PFSK-1 (cell line): Measurements from ENCODE around the gene SOBP.

Experiments
- FOXP2 ChIP-seq: optimal IDR thresholded peaks from 2 replicates; pipeline ENCODE3; 2011; ENCODE audit warnings: borderline replicate concordance, control low read depth, inconsistent platforms; ENCODE audit not compliant: insufficient read depth; ENCODE audit errors: extremely low read length, extremely low read depth
- POLR2AphosphoS5 ChIP-seq: IDR thresholded peaks from 2 replicates; pipeline ENCODE4 v1.6.1; 2012; ENCODE audit warnings: low read depth, mild to moderate bottlenecking, control low read depth, low read length, moderate library complexity
- SIN3A ChIP-seq: IDR thresholded peaks from 2 replicates; pipeline ENCODE4 v1.6.1; 2012; ENCODE audit warnings: mild to moderate bottlenecking, low read length, moderate library complexity, borderline replicate concordance; ENCODE audit not compliant: insufficient read depth
- TAF1 ChIP-seq: IDR thresholded peaks from 2 replicates; pipeline ENCODE4 v1.6.1; 2012; ENCODE audit warnings: low read length, control low read depth, borderline replicate concordance; ENCODE audit not compliant: insufficient read depth
- TF ChIP-seq, protein P1 (sequence below), 2 experiments: IDR thresholded peaks; 2 replicates each; pipeline versions ENCODE4 v1.6.1 to v1.8.0; 2011 to 2012; ENCODE audit warnings: low read depth in 2 of 2, low read length in 2 of 2, control low read depth in 1 of 2, inconsistent platforms in 1 of 2, mild to moderate bottlenecking in 1 of 2, moderate library complexity in 1 of 2; ENCODE audit not compliant: insufficient read depth in 1 of 2

SOBP gene

DNA sequence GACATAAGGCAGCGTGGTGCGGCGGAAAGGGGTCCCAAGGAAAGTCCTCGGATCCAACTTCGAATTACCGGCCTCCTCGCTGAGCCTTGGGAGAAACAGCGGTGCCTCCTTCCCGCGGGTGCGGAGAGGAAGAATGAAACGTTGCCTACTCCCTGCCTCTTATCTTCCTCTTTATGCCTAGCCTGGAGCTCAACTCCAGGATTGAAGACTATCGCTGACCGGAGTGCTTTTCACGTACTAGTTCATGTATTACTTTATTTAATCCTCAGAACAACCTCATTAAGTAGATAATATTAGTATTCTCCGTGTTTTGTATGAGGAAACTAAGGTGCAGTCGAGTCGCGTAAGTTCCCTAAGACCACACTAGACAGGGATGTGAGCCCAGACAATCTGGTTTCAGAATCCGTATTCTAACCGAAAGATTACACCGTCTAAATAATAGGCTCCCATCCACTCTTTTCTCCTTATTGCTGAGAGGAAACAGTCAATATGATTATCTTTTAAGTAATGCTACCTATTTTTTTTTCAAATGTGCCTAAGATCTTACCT, 29.8 kb upstream of the SOBP start:
- TF ChIP-seq SIN3A (no peak), FOXP2 (no peak), TAF1 (no peak)
- TF ChIP-seq, protein P1, sequence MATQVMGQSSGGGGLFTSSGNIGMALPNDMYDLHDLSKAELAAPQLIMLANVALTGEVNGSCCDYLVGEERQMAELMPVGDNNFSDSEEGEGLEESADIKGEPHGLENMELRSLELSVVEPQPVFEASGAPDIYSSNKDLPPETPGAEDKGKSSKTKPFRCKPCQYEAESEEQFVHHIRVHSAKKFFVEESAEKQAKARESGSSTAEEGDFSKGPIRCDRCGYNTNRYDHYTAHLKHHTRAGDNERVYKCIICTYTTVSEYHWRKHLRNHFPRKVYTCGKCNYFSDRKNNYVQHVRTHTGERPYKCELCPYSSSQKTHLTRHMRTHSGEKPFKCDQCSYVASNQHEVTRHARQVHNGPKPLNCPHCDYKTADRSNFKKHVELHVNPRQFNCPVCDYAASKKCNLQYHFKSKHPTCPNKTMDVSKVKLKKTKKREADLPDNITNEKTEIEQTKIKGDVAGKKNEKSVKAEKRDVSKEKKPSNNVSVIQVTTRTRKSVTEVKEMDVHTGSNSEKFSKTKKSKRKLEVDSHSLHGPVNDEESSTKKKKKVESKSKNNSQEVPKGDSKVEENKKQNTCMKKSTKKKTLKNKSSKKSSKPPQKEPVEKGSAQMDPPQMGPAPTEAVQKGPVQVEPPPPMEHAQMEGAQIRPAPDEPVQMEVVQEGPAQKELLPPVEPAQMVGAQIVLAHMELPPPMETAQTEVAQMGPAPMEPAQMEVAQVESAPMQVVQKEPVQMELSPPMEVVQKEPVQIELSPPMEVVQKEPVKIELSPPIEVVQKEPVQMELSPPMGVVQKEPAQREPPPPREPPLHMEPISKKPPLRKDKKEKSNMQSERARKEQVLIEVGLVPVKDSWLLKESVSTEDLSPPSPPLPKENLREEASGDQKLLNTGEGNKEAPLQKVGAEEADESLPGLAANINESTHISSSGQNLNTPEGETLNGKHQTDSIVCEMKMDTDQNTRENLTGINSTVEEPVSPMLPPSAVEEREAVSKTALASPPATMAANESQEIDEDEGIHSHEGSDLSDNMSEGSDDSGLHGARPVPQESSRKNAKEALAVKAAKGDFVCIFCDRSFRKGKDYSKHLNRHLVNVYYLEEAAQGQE (IDR thresholded peaks at IDR 0.05; ENCODE audit: insufficient read depth in 1 of 2, low read depth in 2 of 2, low read length in 2 of 2): no peak

DNA sequence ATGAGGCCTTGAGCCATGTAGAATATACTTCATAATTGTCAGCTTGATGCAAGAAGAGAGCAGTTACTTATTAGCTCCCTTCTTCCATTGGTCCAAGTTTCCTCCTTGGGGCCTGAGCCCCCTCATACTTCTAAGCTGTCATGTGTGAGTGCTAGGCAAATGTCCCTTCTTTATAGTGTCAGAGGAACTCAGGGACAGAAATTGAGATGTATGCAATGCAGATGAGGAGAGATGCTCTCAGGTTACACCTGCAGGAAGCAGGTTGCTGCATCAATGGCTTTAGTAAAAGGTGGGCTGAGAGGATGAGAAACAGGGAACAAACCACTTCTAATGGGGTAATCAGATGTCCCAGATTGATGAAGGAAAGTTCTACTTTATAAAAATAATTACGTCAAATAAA, 23.9 kb upstream of the SOBP start:
- TF ChIP-seq FOXP2: no peak
- no peak for TF ChIP-seq SIN3A
- no peak for TF ChIP-seq TAF1
- TF ChIP-seq, protein P1 (IDR thresholded peaks at IDR 0.05; ENCODE audit: insufficient read depth in 1 of 2, low read depth in 2 of 2, low read length in 2 of 2): no peak
- TF ChIP-seq POLR2AphosphoS5: no peak

DNA sequence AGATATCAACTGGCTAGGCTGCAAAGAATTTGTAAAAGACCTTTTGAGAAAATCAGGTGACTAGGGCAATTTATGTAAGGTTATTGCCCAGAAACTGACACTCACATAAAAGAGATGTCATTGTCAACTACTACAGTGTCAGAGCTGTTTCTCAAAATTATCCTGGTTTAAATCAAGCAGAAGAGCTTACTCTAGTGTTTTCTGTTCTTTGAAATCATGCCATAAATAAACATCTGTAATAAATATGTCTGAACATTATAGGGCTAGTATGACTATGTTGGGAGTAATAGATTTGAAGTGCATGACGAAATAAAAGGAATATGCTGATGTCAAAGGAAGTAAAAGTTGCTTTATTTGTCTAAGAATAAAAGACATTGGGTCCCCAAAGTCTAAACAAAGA, 19.6 kb upstream of the SOBP start:
- TF ChIP-seq FOXP2: no peak
- TF ChIP-seq SIN3A: no peak
- no peak for TF ChIP-seq TAF1
- no peak for TF ChIP-seq POLR2AphosphoS5
- TF ChIP-seq, protein P1 (IDR thresholded peaks at IDR 0.05; ENCODE audit: insufficient read depth in 1 of 2, low read depth in 2 of 2, low read length in 2 of 2): no peak

DNA sequence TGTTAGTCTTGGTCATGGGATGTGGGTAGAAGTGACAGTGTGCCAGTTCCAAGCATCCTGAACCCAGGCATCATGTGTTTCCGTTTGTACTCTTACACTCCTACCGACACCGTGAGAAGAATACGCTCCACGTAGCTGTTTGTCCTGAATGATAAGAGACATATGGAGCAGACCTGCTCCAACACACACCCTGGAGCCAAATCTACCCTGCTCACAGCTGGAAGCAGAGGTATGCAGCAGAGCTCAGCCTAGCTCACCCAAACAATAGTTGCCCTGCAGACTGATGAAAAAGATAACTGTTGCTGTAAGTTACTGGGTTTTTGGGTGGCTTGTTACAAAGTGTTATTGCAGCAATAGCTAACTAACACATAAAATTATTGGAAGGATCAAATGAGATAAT, 16.3 kb upstream of the SOBP start:
- TF ChIP-seq FOXP2 (no peak), SIN3A (no peak), TAF1 (no peak), POLR2AphosphoS5 (no peak)
- TF ChIP-seq, protein P1 (IDR thresholded peaks at IDR 0.05; ENCODE audit: insufficient read depth in 1 of 2, low read depth in 2 of 2, low read length in 2 of 2): no peak
